PC-9 (cell line): Measurements from ENCODE around the gene FOXF1.

Experiments used
- EZH2 ChIP-seq: fragments of 200-600 bp; sonication (generic); IDR thresholded peaks from 2 replicates; pipeline ENCODE4 v1.8.0; 2017; ENCODE audit warnings: antibody characterized with exemption, low read depth
- TF ChIP-seq, protein P1 (sequence below): fragments of 200-600 bp; sonication (generic); conservative IDR thresholded peaks from 2 replicates; pipeline ENCODE4 v1.6.1; 2017; ENCODE audit warnings: mixed run types, antibody characterized with exemption, mild to moderate bottlenecking, moderate library complexity

GRCh38 chr16:86558355-86559193, 48.2 kb downstream of the FOXF1 start:
- TF ChIP-seq, protein P1, sequence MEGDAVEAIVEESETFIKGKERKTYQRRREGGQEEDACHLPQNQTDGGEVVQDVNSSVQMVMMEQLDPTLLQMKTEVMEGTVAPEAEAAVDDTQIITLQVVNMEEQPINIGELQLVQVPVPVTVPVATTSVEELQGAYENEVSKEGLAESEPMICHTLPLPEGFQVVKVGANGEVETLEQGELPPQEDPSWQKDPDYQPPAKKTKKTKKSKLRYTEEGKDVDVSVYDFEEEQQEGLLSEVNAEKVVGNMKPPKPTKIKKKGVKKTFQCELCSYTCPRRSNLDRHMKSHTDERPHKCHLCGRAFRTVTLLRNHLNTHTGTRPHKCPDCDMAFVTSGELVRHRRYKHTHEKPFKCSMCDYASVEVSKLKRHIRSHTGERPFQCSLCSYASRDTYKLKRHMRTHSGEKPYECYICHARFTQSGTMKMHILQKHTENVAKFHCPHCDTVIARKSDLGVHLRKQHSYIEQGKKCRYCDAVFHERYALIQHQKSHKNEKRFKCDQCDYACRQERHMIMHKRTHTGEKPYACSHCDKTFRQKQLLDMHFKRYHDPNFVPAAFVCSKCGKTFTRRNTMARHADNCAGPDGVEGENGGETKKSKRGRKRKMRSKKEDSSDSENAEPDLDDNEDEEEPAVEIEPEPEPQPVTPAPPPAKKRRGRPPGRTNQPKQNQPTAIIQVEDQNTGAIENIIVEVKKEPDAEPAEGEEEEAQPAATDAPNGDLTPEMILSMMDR: no peak
- TF ChIP-seq EZH2: no peak
